Tibial nerve (tissue), 4 donors: ENCODE measurements around the gene PSMA5.

Source experiments
- EP300 ChIP-seq, 2 donors: sonication (generic); formaldehyde crosslinking; IDR thresholded peaks; one replicate each; pipeline ENCODE4 v1.6.1; 2017; ENCODE audit warnings: antibody characterized with exemption in 2 of 2, mild to moderate bottlenecking in 1 of 2
- POLR2A ChIP-seq, 2 donors: fragments of 450-650 bp; IDR thresholded peaks; one replicate each; pipeline ENCODE4 v1.6.1; 2017; ENCODE audit warnings: antibody characterized with exemption in 2 of 2, mild to moderate bottlenecking in 2 of 2, moderate library complexity in 2 of 2
- TF ChIP-seq, protein P1 (sequence below), 5 experiments: fragments of 200-600 bp in 3 of 5; fragments of 450-650 bp in 2 of 5; sonication (generic) in 3 of 5; IDR thresholded peaks; one replicate each; pipeline ENCODE4 v1.5.1; 2016 to 2019; ENCODE audit warnings: antibody characterized with exemption in 5 of 5, mild to moderate bottlenecking in 3 of 5, moderate library complexity in 2 of 5

DNA sequence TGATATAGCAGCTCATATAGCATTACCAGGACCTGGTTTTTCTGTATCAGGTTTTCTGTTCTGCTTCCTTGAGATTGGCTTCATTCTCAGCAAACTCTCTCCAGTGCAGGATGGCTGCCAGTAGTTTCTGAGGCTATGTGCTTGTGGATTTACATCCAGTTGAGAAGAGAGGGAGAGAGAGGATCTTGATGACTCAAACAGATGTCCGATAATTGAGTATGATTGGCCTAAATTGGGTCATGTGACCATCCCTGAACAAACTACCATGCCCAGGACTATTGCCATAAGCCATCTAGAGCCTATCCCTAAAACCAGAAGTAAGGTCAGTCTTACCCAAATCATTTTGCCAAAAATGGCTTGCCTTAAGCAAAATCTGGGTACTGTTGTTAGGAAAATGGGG lies 18.1 kb upstream of the PSMA5 start:
- TF ChIP-seq, protein P1, sequence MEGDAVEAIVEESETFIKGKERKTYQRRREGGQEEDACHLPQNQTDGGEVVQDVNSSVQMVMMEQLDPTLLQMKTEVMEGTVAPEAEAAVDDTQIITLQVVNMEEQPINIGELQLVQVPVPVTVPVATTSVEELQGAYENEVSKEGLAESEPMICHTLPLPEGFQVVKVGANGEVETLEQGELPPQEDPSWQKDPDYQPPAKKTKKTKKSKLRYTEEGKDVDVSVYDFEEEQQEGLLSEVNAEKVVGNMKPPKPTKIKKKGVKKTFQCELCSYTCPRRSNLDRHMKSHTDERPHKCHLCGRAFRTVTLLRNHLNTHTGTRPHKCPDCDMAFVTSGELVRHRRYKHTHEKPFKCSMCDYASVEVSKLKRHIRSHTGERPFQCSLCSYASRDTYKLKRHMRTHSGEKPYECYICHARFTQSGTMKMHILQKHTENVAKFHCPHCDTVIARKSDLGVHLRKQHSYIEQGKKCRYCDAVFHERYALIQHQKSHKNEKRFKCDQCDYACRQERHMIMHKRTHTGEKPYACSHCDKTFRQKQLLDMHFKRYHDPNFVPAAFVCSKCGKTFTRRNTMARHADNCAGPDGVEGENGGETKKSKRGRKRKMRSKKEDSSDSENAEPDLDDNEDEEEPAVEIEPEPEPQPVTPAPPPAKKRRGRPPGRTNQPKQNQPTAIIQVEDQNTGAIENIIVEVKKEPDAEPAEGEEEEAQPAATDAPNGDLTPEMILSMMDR (IDR thresholded peaks at IDR 0.05), result no peak
- TF ChIP-seq POLR2A (IDR thresholded peaks at IDR 0.05) (no peak), EP300 (IDR thresholded peaks at IDR 0.05) (no peak)
